GM12873 (cell line): ENCODE results near the gene ARHGAP22.

ENCODE experiments used
- CTCF ChIP-seq: IDR thresholded peaks from 2 replicates; pipeline ENCODE4 v1.5.1; 2012; ENCODE audit warnings: low read depth, mild to moderate bottlenecking, moderate library complexity, low read length, control low read depth; ENCODE audit not compliant: insufficient read depth; ENCODE audit errors: missing control alignments

Gene ARHGAP22

DNA sequence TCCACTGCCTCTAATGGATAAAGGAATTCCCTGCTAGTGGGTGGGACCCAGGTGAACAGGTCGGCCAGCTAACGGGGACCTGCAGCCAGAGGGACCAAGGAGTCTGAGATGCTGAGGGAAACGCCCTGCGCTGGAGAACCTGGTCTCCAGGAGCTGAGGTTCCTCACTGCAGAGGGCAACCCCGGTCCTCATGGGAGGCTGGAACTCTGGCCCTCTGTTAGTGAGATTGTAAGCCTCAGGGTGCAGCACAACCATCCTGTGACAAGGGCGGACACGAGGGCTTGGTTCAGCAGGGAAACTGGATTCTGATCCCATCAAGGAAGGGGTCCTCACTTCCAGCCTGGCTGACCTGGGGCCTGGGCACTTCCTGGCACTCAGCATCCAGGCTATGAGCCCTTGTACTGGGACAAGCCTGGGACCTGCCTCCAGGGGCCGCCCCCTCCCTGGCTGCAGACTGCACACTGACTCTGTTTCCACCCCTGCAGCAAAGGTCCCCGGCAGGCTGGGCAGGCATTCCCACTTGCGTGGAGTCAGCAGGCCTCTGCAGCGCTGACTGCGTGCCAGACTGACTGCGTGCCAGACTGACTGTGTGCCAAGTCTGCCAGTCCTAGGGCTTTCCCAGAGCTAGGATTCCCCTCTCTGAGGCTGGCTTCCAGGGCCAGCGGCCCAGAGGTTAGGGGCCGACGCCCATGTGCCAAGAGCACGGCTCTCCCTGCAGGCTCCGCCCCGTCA is 155.2 kb downstream of the ARHGAP22 start:
- no peak for TF ChIP-seq CTCF

DNA sequence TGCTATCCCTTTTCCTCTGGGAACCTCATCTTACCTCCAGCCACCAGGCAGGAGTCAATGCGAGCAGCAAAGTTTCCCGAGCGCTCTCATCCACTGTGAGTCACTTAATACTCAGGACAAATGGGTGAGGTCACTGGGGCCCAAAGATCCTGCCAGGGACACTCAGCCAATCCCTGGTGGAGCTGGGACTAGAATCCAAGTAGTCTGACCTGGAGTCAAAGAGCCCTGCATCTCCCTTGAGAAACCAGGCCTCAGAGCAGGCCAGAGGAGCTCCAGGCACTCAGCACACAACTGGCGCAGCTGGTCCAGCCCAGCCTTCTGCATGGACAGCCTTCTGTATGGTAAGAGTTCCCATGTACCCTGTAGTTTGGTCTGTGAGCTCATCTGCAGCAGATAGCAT is 156.1 kb downstream of the ARHGAP22 start:
- TF ChIP-seq CTCF, result no peak

- TF ChIP-seq CTCF, result no peak
These were observed 157.3 kb downstream of the ARHGAP22 start for GRCh38 chr10:48447356-48448215.

DNA sequence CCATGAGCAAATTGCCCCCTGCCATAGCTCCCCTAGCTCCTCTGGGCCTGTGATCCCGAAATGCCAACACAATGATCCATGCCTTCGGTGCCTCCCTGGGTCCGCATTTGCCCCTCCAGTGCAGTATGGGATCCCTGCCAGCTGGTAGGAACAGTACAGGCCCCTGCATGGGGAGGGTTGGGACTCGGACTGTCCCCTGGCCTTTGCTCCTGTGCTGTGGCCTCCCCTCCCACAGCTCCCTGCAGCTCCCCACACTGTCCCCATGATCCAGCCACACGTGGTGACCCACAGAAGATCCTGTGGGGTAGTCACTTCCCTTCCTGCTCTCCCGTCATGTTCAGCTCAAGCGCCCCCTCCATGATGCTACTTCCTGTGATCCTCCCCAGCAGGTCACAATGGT is 158.1 kb downstream of the ARHGAP22 start:
- TF ChIP-seq CTCF, result no peak

DNA sequence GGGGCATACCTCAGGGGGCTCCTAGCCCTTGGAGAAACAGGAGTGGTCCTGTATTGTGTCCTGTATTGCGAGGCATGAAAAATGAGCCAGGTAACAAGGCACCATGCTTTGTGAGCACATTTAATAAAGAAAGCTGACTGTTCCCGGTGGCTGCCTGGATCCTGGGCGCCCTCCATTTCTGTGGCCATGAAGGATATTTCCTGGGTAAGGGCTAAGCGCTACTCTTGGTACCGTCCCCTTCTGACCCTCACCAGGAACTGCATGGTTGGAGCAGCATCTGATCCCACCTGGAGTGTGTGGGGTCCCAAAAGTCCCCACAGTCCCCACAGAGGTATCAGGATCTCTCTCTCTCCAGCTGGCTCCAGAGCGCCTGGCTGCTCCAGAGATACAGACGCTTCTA is 158.9 kb downstream of the ARHGAP22 start:
- no peak for TF ChIP-seq CTCF

DNA sequence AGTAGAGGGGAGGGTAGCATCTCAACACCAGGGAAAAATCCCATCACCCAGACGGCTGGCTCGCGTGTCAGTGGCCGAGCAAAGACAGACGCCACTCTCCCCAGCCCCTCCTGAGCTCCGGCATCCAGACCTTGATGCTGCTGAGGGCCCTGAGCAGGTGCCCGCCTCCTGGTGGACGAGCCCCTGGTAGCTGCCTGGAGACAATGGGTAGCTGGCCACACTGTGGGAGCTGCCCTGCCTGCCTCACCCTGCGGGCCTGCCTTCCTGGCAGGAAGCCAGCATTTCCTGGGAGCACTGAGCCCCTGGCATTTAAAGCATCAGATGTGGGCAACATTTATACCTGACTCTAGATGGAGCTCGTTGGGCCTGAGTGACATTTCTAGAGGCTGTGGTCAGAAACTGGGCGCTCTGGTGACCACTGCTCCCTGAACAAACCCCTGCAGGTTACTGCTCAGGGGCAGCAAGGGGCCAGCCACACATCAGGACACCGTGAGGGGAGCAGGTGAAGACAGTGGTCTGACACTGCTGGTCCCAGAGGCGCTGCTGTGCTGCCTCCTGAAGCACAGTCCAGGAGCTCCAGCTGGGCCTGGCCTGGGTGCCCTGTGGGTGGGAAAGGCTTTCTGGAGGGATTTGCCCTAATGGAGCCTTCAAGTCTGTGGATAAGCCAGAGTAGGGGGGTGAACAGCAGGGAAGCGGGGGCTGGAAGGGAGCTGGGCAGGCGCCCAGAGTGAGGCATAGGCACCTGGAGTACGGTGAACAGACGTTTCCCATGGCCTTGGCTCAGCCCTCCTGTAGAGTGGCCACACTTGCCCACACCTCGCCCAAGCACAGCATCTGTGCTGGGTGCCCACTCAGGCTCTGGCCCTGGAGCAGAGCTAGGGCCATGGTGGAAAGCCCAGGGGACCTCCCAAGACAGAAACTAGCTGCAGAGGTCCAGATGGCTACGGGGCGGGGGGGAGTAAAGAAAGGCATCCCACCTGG is 159.7 kb downstream of the ARHGAP22 start:
- TF ChIP-seq CTCF, result peak; percentile 1
